Vagina (tissue), 2 donors: Measurements from ENCODE around the gene NOMO2.
"Not testable (repeated sequence)": the region's sequence is repeated elsewhere in the genome, so short reads cannot be mapped to it uniquely, and the experiment has no call there.

Experiments used
- CTCF ChIP-seq, 3 experiments: fragments of 450-650 bp in 2 of 3; fragments of 200-600 bp in 1 of 3; sonication (generic) in 1 of 3; IDR thresholded peaks; one replicate each; pipeline ENCODE4 v1.5.1; 2017 to 2019; ENCODE audit warnings: antibody characterized with exemption in 3 of 3, mild to moderate bottlenecking in 2 of 3, moderate library complexity in 2 of 3
- POLR2A ChIP-seq, 2 donors: fragments of 450-650 bp; IDR thresholded peaks; one replicate each; pipeline ENCODE4 v1.6.1; 2017; ENCODE audit warnings: antibody characterized with exemption in 2 of 2, mild to moderate bottlenecking in 2 of 2, moderate library complexity in 2 of 2
- POLR2AphosphoS5 ChIP-seq, 2 donors: sonication (generic); formaldehyde crosslinking; IDR thresholded peaks; one replicate each; pipeline ENCODE4 v1.9.0; 2017; ENCODE audit warnings: antibody characterized with exemption in 2 of 2, mild to moderate bottlenecking in 2 of 2, low read depth in 1 of 2; ENCODE audit not compliant: insufficient read depth in 1 of 2

DNA sequence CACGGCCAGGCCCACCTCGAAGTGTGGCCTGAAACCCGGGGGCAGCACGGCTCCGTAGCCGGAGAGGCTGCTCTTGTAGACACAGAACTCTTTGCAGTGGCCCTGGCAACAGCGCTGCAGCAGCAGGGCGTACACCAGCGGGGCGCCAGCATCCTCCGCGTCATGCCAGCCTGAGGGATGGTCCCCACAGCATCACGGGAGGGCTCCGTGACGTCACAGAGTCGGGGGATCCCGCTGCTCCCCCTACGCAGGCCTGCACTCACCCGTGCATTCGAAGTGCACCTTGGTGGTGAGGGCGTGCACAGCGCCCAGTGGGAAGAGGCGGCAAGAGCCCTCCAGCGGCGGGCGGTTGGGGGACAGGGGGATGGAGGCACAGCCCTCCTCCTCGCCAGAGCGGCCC lies 179.2 kb downstream of the NOMO2 start:
- TF ChIP-seq POLR2A (IDR thresholded peaks at IDR 0.05); CTCF (IDR thresholded peaks at IDR 0.05); POLR2AphosphoS5 (IDR thresholded peaks at IDR 0.05; ENCODE audit: insufficient read depth in 1 of 2, low read depth in 1 of 2): not testable (repeated sequence)
